22Rv1 (cell line): ENCODE results near the gene PPP2R5C.

Source experiments
- CTCF ChIP-seq: fragments of 450-650 bp; IDR thresholded peaks from 2 replicates; pipeline ENCODE4 v1.5.1; 2017; ENCODE audit warnings: mild to moderate bottlenecking
- ZFX ChIP-seq: fragments of 450-650 bp; IDR thresholded peaks from 2 replicates; pipeline ENCODE4 v1.6.1; 2017; ENCODE audit warnings: antibody characterized with exemption, borderline replicate concordance

GRCh38 chr14:101962503-101962874 is 201.0 kb downstream of the PPP2R5C start:
- TF ChIP-seq CTCF (no peak), ZFX (no peak)
